GM13976 (cell line): Measurements from ENCODE around the gene STK4.

ENCODE experiments used
- DNase-seq: peaks from one replicate; pipeline ENCODE4 v3.0.0; 2012; ENCODE audit warnings: low spot score
- CTCF ChIP-seq: IDR thresholded peaks from 2 replicates; pipeline ENCODE4 v1.5.1; 2012; ENCODE audit warnings: borderline replicate concordance, mild to moderate bottlenecking; ENCODE audit not compliant: insufficient read depth; ENCODE audit errors: extremely low read depth, missing control alignments, control extremely low read depth
- in situ Hi-C: fragments of 300-500 bp; cut with MboI; formaldehyde crosslinking; loops from one replicate; pipeline ENCODE4 v1.12.0; 2022; ENCODE audit warnings: low sequenced_read_pairs, mixed read lengths, inconsistent platforms; ENCODE audit not compliant: unreplicated experiment

The STK4 gene

GRCh38 chr20:45094864-45095574 lies 128.7 kb downstream of the STK4 start:
- in situ Hi-C loops = no loop called here
- no peak for TF ChIP-seq CTCF
- DNase-seq = no peak

- in situ Hi-C loops = no loop called here
- peak; percentile 76 for TF ChIP-seq CTCF
- DNase-seq = peak; percentile 70
These were observed 129.5 kb downstream of the STK4 start for GRCh38 chr20:45095805-45096238.

- in situ Hi-C loops = no loop called here
- DNase-seq = no peak
- TF ChIP-seq CTCF = no peak
These were observed 130.5 kb downstream of the STK4 start for GRCh38 chr20:45096781-45097180.

- in situ Hi-C loops = no loop called here
- peak; percentile 74 for DNase-seq
- no peak for TF ChIP-seq CTCF
These were observed 131.3 kb downstream of the STK4 start for GRCh38 chr20:45097485-45098102.

GRCh38 chr20:45098103-45098773 lies 131.9 kb downstream of the STK4 start:
- in situ Hi-C loops = no loop called here
- no peak for DNase-seq
- TF ChIP-seq CTCF = no peak

GRCh38 chr20:45100563-45101245 lies 134.4 kb downstream of the STK4 start, which contains the start of gene KCNS1:
Gene KCNS1 (minus strand): TSS chr20:45101127. CDS start chr20:45099236, 1,891 bp downstream.
- TF ChIP-seq CTCF = no peak
- in situ Hi-C loops = no loop called here
- no peak for DNase-seq
